HepG2 (cell line): ENCODE results near the gene STYXL1.
A peak's percentile ranks its signal among the peaks of the same experiment; 100 is the strongest.

Experiments used
- KAT2B ChIP-seq: fragments of 150-350 bp; IDR thresholded peaks from 2 replicates; pipeline ENCODE4 v1.6.1; 2014; ENCODE audit warnings: low read depth, low read length, borderline replicate concordance
- PLRG1 ChIP-seq: fragments of 450-650 bp; conservative IDR thresholded peaks from 2 replicates; pipeline ENCODE4 v1.6.1; 2016
- POLR2A ChIP-seq, 2 experiments: IDR thresholded peaks; 2 replicates each; pipeline ENCODE4 v1.6.1; 2011; ENCODE audit warnings: low read depth in 2 of 2, low read length in 2 of 2, mild to moderate bottlenecking in 1 of 2, moderate library complexity in 1 of 2; ENCODE audit not compliant: insufficient read depth in 1 of 2
- POLR2AphosphoS5 ChIP-seq: IDR thresholded peaks from 2 replicates; pipeline ENCODE4 v1.6.1; 2012; ENCODE audit warnings: low read depth, low read length
- ZNF24 ChIP-seq: fragments of 450-650 bp; IDR thresholded peaks from 2 replicates; pipeline ENCODE4 v1.6.1; 2017; ENCODE audit warnings: antibody characterized with exemption, mild to moderate bottlenecking
- TF ChIP-seq, protein P1 (sequence below), 2 experiments: IDR thresholded peaks; 2 replicates each; pipeline ENCODE4 v1.6.1; 2011 to 2012; ENCODE audit warnings: low read length in 2 of 2, borderline replicate concordance in 1 of 2, low read depth in 1 of 2, mild to moderate bottlenecking in 1 of 2, moderate library complexity in 1 of 2
- TF ChIP-seq, protein P2 (sequence below): sonication (generic); formaldehyde crosslinking; IDR thresholded peaks from 2 replicates; pipeline ENCODE4 v1.5.1; 2020; ENCODE audit warnings: missing genetic modification reagents, mild to moderate bottlenecking, borderline replicate concordance

DNA sequence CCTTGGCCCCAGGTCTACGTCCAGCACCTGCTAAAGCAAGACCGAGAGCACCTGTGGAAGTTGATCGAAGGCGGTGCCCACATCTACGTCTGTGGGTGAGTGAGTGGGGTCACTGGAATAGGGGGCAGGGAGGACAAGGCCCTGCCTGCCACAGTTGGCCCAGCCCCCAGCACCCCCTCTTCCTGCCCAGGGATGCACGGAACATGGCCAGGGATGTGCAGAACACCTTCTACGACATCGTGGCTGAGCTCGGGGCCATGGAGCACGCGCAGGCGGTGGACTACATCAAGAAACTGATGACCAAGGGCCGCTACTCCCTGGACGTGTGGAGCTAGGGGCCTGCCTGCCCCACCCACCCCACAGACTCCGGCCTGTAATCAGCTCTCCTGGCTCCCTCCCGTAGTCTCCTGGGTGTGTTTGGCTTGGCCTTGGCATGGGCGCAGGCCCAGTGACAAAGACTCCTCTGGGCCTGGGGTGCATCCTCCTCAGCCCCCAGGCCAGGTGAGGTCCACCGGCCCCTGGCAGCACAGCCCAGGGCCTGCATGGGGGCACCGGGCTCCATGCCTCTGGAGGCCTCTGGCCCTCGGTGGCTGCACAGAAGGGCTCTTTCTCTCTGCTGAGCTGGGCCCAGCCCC lies 61.5 kb downstream of the STYXL1 start:
- no peak for TF ChIP-seq POLR2A (IDR thresholded peaks at IDR 0.05; ENCODE audit: insufficient read depth in 1 of 2, low read depth in 2 of 2, low read length in 2 of 2)
- no peak for TF ChIP-seq KAT2B
- TF ChIP-seq POLR2AphosphoS5 = 0 out of 2 replicates have a peak, but pooled peaks have one; percentile 18
- TF ChIP-seq PLRG1 = no peak
- no peak for TF ChIP-seq ZNF24
- TF ChIP-seq, protein P1, sequence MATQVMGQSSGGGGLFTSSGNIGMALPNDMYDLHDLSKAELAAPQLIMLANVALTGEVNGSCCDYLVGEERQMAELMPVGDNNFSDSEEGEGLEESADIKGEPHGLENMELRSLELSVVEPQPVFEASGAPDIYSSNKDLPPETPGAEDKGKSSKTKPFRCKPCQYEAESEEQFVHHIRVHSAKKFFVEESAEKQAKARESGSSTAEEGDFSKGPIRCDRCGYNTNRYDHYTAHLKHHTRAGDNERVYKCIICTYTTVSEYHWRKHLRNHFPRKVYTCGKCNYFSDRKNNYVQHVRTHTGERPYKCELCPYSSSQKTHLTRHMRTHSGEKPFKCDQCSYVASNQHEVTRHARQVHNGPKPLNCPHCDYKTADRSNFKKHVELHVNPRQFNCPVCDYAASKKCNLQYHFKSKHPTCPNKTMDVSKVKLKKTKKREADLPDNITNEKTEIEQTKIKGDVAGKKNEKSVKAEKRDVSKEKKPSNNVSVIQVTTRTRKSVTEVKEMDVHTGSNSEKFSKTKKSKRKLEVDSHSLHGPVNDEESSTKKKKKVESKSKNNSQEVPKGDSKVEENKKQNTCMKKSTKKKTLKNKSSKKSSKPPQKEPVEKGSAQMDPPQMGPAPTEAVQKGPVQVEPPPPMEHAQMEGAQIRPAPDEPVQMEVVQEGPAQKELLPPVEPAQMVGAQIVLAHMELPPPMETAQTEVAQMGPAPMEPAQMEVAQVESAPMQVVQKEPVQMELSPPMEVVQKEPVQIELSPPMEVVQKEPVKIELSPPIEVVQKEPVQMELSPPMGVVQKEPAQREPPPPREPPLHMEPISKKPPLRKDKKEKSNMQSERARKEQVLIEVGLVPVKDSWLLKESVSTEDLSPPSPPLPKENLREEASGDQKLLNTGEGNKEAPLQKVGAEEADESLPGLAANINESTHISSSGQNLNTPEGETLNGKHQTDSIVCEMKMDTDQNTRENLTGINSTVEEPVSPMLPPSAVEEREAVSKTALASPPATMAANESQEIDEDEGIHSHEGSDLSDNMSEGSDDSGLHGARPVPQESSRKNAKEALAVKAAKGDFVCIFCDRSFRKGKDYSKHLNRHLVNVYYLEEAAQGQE (IDR thresholded peaks at IDR 0.05; ENCODE audit: borderline replicate concordance in 1 of 2, low read depth in 1 of 2, low read length in 2 of 2) = no peak
- TF ChIP-seq, protein P2, sequence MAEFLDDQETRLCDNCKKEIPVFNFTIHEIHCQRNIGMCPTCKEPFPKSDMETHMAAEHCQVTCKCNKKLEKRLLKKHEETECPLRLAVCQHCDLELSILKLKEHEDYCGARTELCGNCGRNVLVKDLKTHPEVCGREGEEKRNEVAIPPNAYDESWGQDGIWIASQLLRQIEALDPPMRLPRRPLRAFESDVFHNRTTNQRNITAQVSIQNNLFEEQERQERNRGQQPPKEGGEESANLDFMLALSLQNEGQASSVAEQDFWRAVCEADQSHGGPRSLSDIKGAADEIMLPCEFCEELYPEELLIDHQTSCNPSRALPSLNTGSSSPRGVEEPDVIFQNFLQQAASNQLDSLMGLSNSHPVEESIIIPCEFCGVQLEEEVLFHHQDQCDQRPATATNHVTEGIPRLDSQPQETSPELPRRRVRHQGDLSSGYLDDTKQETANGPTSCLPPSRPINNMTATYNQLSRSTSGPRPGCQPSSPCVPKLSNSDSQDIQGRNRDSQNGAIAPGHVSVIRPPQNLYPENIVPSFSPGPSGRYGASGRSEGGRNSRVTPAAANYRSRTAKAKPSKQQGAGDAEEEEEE (CRISPR knock-in tag) = no peak
